Measurements from ENCODE around the gene TEX19. TPM values are rescaled to one million over a fixed set of nuclear protein-coding genes. Genes with fewer than 3 reads are reported as not detected.

Gene TEX19, protein sequence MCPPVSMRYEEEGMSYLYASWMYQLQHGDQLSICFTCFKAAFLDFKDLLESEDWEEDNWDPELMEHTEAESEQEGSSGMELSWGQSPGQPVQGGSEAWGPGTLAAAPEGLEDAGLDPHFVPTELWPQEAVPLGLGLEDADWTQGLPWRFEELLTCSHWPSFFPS
- 0.07 TPM in 1 of 2 replicates, not detected in the other for total RNA-seq

DNA sequence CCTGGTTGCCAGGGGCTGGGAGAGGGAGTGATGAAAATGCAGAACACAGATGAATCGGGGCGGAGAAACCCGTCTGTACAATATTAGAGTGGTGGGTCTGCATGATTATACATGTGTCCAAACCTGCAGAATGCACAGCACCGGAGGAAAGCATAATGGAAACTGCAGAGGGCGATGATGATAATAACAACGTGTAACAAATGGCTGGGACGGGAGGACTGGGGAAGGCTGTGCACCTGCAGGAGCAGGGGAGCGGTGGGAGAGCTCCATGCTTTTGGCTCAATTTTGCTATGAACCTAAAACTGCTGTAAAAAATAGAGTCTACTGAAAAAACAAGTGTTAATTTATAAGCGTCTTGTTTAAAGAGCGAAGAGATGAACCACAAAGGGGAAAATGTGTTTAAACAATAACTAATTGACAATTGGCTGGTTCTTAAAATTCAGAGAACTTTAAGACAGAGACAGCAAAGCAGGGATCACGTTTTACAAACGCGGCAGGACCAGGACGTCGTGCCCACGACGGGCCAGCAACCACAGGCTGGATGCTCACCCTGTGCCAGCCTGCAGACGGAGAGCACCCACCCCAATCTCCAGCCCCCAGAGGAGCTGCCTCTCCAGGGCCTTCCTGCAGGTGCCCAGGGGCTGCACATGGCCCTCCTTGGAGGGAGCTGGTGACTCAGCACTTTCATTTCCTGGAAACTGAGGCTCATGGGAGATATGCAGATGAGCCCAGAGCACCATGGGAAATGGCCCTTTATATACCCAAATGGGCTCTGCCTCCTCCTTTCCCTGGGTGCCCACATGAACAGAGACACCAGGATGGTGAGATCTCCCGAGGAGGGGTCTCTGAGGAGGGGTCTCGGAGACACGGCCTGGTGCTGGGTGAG is at the start of gene TEX19:
TEX19 (plus strand) TSS at position 783 of the 886 bp plus-strand sequence. CDS start 2,904 bp downstream, outside the sequence.

DNA sequence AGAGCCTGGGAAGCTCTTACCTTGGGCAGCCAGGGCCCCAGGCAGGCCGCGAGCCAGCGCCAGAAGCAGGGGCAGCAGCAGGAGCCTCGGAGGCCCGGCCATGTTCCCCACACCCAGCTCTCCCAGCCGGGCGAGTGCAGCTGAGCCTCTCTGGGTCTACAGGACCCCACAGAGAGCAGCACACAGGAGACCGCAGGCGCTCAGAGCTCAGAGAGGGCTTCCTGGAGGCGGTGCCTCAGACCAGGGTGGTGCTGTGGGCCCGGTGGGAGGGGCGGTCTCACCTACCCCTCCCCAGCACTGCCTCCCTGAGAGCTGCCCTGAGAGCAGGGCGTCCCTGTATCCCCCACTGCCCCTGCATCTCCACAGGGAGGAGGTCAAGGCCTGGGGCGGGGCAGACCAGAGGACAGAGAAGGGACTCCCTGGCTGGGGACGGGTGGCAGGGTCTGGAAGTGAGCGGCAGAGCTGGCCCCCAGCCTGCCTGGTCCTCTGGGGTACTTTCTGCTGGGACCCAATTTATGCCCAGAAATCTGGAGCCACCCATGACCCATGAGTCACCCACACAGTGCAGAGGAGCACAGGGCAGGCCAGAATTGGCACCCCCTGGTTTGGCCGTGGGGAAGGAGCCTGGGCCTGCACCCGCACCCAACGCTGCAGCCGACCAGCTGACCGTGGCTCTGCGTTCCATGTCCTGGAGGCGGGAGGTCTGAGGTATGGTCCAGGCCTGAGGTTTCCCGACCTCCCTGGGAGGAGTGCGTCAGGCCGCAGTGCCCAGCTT is 41.5 kb upstream of the TEX19 start, which contains the start of gene CD7:
CD7 (minus strand) TSS at position 215 of the 775 bp plus-strand sequence; CDS start at position 102, 113 bp downstream.

DNA sequence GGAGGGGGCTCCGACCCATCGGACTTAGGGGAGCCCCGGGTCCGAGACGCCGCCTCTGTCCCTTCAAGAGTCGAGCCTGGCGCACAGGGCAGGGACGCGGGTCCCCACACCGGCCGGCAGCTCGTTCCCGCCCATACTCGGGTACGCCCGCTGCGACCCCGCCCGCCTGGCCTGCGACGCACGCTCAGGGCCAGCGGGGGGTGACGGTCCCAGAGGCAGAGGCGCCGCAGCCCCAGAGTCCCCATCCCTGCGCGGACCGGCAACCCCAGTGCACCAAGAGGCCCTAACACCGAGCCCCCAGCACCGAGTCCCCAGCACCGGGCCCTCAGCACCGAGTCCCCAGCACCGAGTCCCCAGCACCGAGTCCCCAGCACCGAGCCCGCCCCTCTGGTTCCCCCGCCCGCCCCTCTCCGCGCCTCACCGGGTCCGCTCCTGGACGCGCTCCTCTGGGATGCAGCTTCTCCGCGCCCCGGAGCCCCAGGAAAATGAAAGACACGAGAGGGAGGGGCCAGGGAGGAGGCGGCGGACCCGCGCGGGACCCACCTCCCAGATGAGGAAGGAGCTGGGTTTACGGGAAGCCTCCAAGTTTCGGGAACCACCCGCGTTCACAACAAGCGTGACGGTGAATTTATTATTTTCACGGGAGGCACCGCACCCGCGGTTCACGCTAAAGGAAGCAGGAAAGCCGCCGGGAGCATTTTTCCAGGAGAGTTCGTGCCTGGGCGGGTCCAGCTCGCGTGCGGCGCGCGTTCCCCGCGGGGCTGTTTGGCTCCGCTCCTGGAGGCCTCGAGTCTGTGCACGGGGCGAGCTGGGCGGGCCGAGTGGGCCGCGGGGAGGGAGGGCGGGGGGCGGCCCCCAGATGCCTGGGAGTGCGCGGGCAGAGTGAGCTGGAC is 25.5 kb upstream of the TEX19 start, which contains the start of gene SECTM1:
SECTM1 (minus strand) TSS at position 488 of the 893 bp plus-strand sequence. CDS start 6,526 bp downstream, outside the sequence.

DNA sequence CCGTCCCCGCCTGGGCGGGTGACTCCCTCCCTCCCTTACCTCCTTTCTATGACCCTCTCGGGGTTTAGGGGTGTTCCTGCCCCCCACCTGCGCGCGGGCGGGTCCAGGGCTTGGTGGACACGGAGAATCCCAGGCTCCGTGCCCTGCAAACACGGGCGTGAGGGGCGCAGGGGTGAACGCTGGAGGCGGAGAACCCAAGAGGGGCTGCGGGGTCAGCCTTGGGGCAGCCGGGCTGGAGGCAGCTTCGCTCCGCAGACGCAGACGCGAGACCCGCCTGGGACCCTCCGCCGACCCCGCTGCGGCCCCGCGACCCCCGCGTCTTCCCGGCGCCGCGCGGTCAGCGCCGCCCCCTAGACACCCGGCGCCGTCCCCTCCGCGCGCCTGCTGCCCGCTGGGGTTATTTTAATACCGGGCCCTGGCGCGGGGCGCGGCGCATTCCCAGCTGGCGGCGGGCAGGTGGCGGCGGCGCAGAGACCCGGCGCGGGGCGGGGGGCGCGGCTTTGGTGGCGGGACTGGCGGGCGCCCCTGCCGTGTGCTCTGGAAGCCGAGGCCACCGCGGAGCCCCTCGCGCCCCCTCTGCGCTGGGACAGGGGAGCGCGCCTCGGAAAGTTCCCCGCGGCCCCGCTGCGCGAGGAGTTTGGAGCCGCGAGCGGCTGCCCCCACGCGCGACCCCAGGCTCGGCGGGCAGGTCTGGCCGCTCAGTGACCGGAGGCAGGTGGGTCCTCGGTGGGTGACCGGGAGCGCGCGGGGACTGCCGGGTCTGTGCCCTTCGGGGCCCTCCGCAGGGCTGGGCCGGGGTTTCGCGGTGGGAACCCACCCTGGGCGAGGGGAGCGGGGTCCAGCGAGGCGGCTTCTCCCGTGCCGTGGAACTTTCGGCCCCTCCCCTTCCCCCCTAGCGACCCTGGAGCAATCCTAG is 12.5 kb downstream of the TEX19 start, which contains the start of gene UTS2R:
UTS2R (plus strand) TSS at position 433 of the 916 bp plus-strand sequence. CDS start 2,560 bp downstream, outside the sequence.

Other genes with a start within 250 kb of the TEX19 start
- 14.5 and 18.1 TPM in 2 replicates for gene CCDC57, start 146.4 kb upstream of the TEX19 start, total RNA-seq
- 445 and 707 TPM in 2 replicates for gene SLC16A3, start 130.2 kb upstream of the TEX19 start, total RNA-seq
- gene CSNK1D, start 85.5 kb upstream of the TEX19 start, total RNA-seq = 55.1 and 77.7 TPM in 2 replicates
- gene CD7, start 41.6 kb upstream of the TEX19 start, total RNA-seq = 0.20 TPM in 1 of 2 replicates, not detected in the other
- gene SECTM1, start 25.5 kb upstream of the TEX19 start, total RNA-seq = 3.1 and 9.6 TPM in 2 replicates
- not detected in 2 replicates for gene UTS2R, start 12.5 kb downstream of the TEX19 start, total RNA-seq
- gene HEXD, start 59.1 kb downstream of the TEX19 start, total RNA-seq = 8.3 and 9.5 TPM in 2 replicates
- gene OGFOD3, start 59.3 kb downstream of the TEX19 start, total RNA-seq = 39.6 and 47.4 TPM in 2 replicates
- gene CYBC1, start 91.5 kb downstream of the TEX19 start, total RNA-seq = 71.9 and 77.3 TPM in 2 replicates
- gene NARF, start 99.5 kb downstream of the TEX19 start, total RNA-seq = 32.8 and 42.6 TPM in 2 replicates
- gene FOXK2, start 160.5 kb downstream of the TEX19 start, total RNA-seq = 27.5 and 40.9 TPM in 2 replicates